ENCODE data around the gene XRCC1. TPM values are rescaled to one million over a fixed set of nuclear protein-coding genes. Genes with fewer than 3 reads are reported as not detected.

XRCC1 gene
- total RNA-seq, 1 experiment from 2014 or later: 40.7 TPM

DNA sequence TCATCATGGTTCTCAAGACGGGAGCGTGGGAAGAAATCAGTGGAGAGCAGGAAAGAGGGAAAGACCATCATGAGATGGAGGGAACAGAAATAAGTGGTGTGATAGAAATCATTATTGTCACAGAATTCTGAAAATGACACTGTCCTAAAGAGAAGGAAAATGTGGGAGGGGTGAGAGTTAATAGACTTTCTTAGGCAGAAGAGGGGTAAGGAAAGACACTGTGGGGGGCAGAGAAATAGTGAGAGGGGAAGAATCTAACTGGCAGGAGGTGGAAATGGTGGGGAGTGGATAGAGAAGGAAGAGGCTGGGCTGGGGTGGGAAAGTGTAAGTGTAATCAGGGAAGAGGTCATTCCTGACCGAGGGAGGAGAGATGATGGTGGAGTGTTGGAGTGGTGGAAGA, 3.5 kb upstream of the XRCC1 start:
- Histone ChIP-seq H3K4me3 (ENCODE audit: low read depth, low read length) (no peak overlapping the region), H3K9me3 (no peaks in the 10 kb centered on the region), H3K27me3 (replicated peaks; ENCODE audit: control insufficient read depth, insufficient read depth, low read length) (no peaks in the 10 kb centered on the region), H3K4me1 (no peaks in the 10 kb centered on the region), H3K36me3 (ENCODE audit: control insufficient read depth, insufficient read depth, low read length) (no peaks in the 10 kb centered on the region)
- H3K4me3 Mint-ChIP-seq (ENCODE audit: unreplicated experiment): no peak overlapping the region
- H3K4me1 Mint-ChIP-seq (ENCODE audit: low read depth, unreplicated experiment): no peaks in the 10 kb centered on the region
- DNase-seq: no peak
- CTCF ChIA-PET: no interaction called here
- intact Hi-C loops (cut with micrococcal nuclease; ENCODE audit: unreplicated experiment): no loop called here
- peaks cover 7% of the 10 kb centered on the region for H3K36me3 Mint-ChIP-seq (ENCODE audit: insufficient read depth, unreplicated experiment)
- no peak overlapping the region for H3K27ac Mint-ChIP-seq (ENCODE audit: unreplicated experiment)
- no peak for TF ChIP-seq CTCF (IDR thresholded peaks at IDR 0.05; ENCODE audit: insufficient read depth in 1 of 2, low read depth in 1 of 2, low read length in 1 of 2, severe bottlenecking in 1 of 2, unreplicated experiment in 1 of 2)
- H3K9me3 Mint-ChIP-seq (ENCODE audit: unreplicated experiment): no peaks in the 10 kb centered on the region
- BruUV-seq (replicated peaks): no TSS peak
- H3K27me3 Mint-ChIP-seq (ENCODE audit: insufficient read depth, unreplicated experiment): peaks cover 10% of the 10 kb centered on the region
- POLR2A ChIA-PET: no interaction called here

DNA sequence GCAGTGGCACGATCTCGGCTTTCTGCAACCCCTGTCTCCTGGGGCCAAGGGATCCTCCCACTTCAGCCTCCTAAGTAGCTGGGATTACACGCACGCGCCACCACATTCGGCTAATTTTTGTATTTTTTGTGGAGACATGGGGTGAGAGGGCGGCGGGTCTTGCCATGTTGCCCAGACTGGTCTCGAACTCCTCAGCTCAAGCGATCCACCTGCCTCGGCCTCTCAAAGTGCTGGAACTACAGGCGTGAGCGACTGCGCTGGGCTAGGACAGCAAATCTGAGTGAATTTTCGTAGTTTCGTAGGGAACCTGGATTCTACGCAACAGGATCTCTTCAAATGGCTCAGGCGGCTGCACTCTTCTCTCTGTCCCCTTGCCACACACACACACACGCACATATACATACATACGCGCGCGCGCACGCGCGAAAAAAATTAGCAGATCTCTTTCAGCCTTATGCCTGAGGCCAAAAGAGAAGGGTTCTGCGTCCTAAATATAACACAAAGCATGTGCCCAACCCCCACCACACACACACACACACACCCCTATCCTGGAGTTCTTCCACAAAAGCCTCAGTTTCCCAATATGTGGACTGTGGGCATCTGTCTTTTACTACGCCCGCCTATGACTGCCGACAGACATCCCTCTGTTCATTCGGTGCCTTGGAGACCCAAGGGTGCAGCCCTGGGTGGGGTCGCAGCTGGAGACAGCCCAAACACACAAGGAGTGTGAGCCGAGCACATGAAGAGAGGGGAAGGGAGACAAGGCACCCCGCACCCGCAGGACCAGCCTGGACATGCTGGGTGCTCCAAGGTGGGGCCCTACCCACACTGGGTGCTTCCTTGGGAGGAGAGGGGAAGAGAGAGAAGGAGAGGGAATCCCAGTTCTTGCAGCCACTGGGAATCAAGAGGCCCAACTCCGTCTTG, 890 bp upstream of the XRCC1 start:
- ChIA-PET CTCF (no interaction called here), POLR2A (interaction anchor here (0.6 to 2.1 kb wide), 3 partner anchors 20 to 148 kb away, joined by 3 to 12 read pairs (median 3); partner anchors contain the start of genes IRGQ and ZNF576)
- Histone ChIP-seq H3K27me3 (replicated peaks; ENCODE audit: control insufficient read depth, insufficient read depth, low read length) (no peaks in the 10 kb centered on the region), H3K4me3 (ENCODE audit: low read depth, low read length) (peak overlapping the region; percentile 30), H3K4me1 (no peaks in the 10 kb centered on the region), H3K9me3 (no peaks in the 10 kb centered on the region), H3K36me3 (ENCODE audit: control insufficient read depth, insufficient read depth, low read length) (no peaks in the 10 kb centered on the region)
- Mint-ChIP-seq H3K4me3 (ENCODE audit: unreplicated experiment) (peak overlapping the region; percentile 95), H3K27ac (ENCODE audit: unreplicated experiment) (peak overlapping the region; percentile 96), H3K27me3 (ENCODE audit: insufficient read depth, unreplicated experiment) (peaks cover 10% of the 10 kb centered on the region), H3K9me3 (ENCODE audit: unreplicated experiment) (no peaks in the 10 kb centered on the region), H3K4me1 (ENCODE audit: low read depth, unreplicated experiment) (no peaks in the 10 kb centered on the region), H3K36me3 (ENCODE audit: insufficient read depth, unreplicated experiment) (peaks cover 7% of the 10 kb centered on the region)
- DNase-seq: peak in 1 of 2 experiments; percentile 17
- no TSS peak for BruUV-seq (replicated peaks)
- intact Hi-C loops (cut with micrococcal nuclease; ENCODE audit: unreplicated experiment): loop anchor here (1.0 kb wide), 1 partner anchor 20 kb away; the partner anchor contains the start of genes IRGQ and ZNF576
- TF ChIP-seq CTCF (IDR thresholded peaks at IDR 0.05; ENCODE audit: insufficient read depth in 1 of 2, low read depth in 1 of 2, low read length in 1 of 2, severe bottlenecking in 1 of 2, unreplicated experiment in 1 of 2): no peak

GRCh38 chr19:43574424-43575155, 737 bp downstream of the XRCC1 start:
- Histone ChIP-seq H3K36me3 (ENCODE audit: control insufficient read depth, insufficient read depth, low read length) (no peaks in the 10 kb centered on the region), H3K9me3 (no peaks in the 10 kb centered on the region), H3K27me3 (replicated peaks; ENCODE audit: control insufficient read depth, insufficient read depth, low read length) (no peaks in the 10 kb centered on the region), H3K4me1 (no peaks in the 10 kb centered on the region), H3K4me3 (ENCODE audit: low read depth, low read length) (peak overlapping the region; percentile 92)
- peak overlapping the region; percentile 95 for H3K4me3 Mint-ChIP-seq (ENCODE audit: unreplicated experiment)
- ChIA-PET CTCF (interaction anchor here (1.0 to 1.4 kb wide), 3 partner anchors 19 to 22 kb away, joined by 4 to 6 read pairs (median 5); partner anchors contain the start of gene ZNF576), POLR2A (interaction anchor here (0.5 to 2.1 kb wide), 2 partner anchors 59 to 94 kb away, joined by 3 to 12 read pairs; no protein-coding TSS in a partner anchor)
- no peak for DNase-seq
- BruUV-seq (replicated peaks): TSS peak; percentile 41
- peaks cover 7% of the 10 kb centered on the region for H3K36me3 Mint-ChIP-seq (ENCODE audit: insufficient read depth, unreplicated experiment)
- peaks cover 10% of the 10 kb centered on the region for H3K27me3 Mint-ChIP-seq (ENCODE audit: insufficient read depth, unreplicated experiment)
- peak overlapping the region; percentile 96 for H3K27ac Mint-ChIP-seq (ENCODE audit: unreplicated experiment)
- H3K9me3 Mint-ChIP-seq (ENCODE audit: unreplicated experiment): no peaks in the 10 kb centered on the region
- no peaks in the 10 kb centered on the region for H3K4me1 Mint-ChIP-seq (ENCODE audit: low read depth, unreplicated experiment)
- TF ChIP-seq CTCF (IDR thresholded peaks at IDR 0.05; ENCODE audit: insufficient read depth in 1 of 2, low read depth in 1 of 2, low read length in 1 of 2, severe bottlenecking in 1 of 2, unreplicated experiment in 1 of 2): no peak
- intact Hi-C loops (cut with micrococcal nuclease; ENCODE audit: unreplicated experiment): loop anchor here (1.0 kb wide), 1 partner anchor 22 kb away; the partner anchor contains the start of genes IRGQ and ZNF576
